ENCODE measurements around the gene RNASEL. TPM values are rescaled to one million over a fixed set of nuclear protein-coding genes. Genes with fewer than 3 reads are reported as not detected.

The RNASEL gene
- total RNA-seq, 3 donors from 2014 or later, result 14.3 to 23.9 (median 16.3) TPM

GRCh38 chr1:182575540-182576149 is 13.4 kb downstream of the RNASEL start:
- TF ChIP-seq CTCF (IDR thresholded peaks at IDR 0.05), result no peak
- no peak overlapping the region for H3K4me3 ChIP-seq
- ATAC-seq, result peak; percentile 77
- DNase-seq, result no peak
- H3K4me1 ChIP-seq (ENCODE audit: low read depth), result no peaks in the 10 kb centered on the region
- intact Hi-C loops (cut with DNase I, micrococcal nuclease), result no loop called here
- H3K36me3 ChIP-seq (ENCODE audit: low read depth), result no peaks in the 10 kb centered on the region
- no peaks in the 10 kb centered on the region for H3K9me3 ChIP-seq

GRCh38 chr1:182574156-182574555 is 14.9 kb downstream of the RNASEL start:
- ATAC-seq, result no peak
- Histone ChIP-seq H3K4me3 (peak overlapping the region; percentile 9), H3K9me3 (no peaks in the 10 kb centered on the region), H3K4me1 (ENCODE audit: low read depth) (no peaks in the 10 kb centered on the region), H3K36me3 (ENCODE audit: low read depth) (no peaks in the 10 kb centered on the region)
- TF ChIP-seq CTCF (IDR thresholded peaks at IDR 0.05), result no peak
- intact Hi-C loops (cut with DNase I, micrococcal nuclease), result no loop called here
- no peak for DNase-seq

GRCh38 chr1:182570611-182570970 is 18.5 kb downstream of the RNASEL start:
- no peaks in the 10 kb centered on the region for H3K36me3 ChIP-seq (ENCODE audit: low read depth)
- no peaks in the 10 kb centered on the region for H3K9me3 ChIP-seq
- intact Hi-C loops (cut with DNase I, micrococcal nuclease), result no loop called here
- TF ChIP-seq CTCF (IDR thresholded peaks at IDR 0.05), result no peak
- H3K4me3 ChIP-seq, result no peak overlapping the region
- ATAC-seq (peak; percentile 94), DNase-seq (no peak)
- no peaks in the 10 kb centered on the region for H3K4me1 ChIP-seq (ENCODE audit: low read depth)

- no peak for TF ChIP-seq CTCF (IDR thresholded peaks at IDR 0.05)
- ATAC-seq, result peak; percentile 53
- intact Hi-C loops (cut with DNase I, micrococcal nuclease), result no loop called here
These were observed 19.0 kb downstream of the RNASEL start for GRCh38 chr1:182569939-182570610.

GRCh38 chr1:182568647-182569284 is 20.3 kb downstream of the RNASEL start:
- Histone ChIP-seq H3K9me3 (no peaks in the 10 kb centered on the region), H3K4me1 (ENCODE audit: low read depth) (no peaks in the 10 kb centered on the region), H3K4me3 (no peak overlapping the region), H3K36me3 (ENCODE audit: low read depth) (no peaks in the 10 kb centered on the region)
- TF ChIP-seq CTCF (IDR thresholded peaks at IDR 0.05), result no peak
- ATAC-seq, result no peak
- no peak for DNase-seq
- intact Hi-C loops (cut with DNase I, micrococcal nuclease), result no loop called here

More at GRCh38 chr1:182569939-182570610, 19.0 kb downstream of the RNASEL start:
- Histone ChIP-seq H3K9me3 (no peaks in the 10 kb centered on the region), H3K36me3 (ENCODE audit: low read depth) (no peaks in the 10 kb centered on the region), H3K4me3 (no peak overlapping the region), H3K4me1 (ENCODE audit: low read depth) (no peaks in the 10 kb centered on the region)
- DNase-seq, result no peak
